Colonic mucosa (tissue), 4 donors: ENCODE measurements around the gene ERFL. TPM values are rescaled to one million over a fixed set of nuclear protein-coding genes. Genes with fewer than 3 reads are reported as not detected.

Experiments
- DNase-seq: peaks from one replicate; pipeline ENCODE4 v3.0.0-alpha.2; 2020
- H3K27ac ChIP-seq: fragments of 200-600 bp; one replicate; pipeline ENCODE4 v1.8.0; 2021
- H3K27me3 ChIP-seq: fragments of 200-600 bp; one replicate; pipeline ENCODE4 v1.8.0; 2021
- H3K36me3 ChIP-seq: fragments of 200-600 bp; one replicate; pipeline ENCODE4 v1.8.0; 2021
- H3K4me1 ChIP-seq: fragments of 200-600 bp; one replicate; pipeline ENCODE4 v1.8.0; 2021; ENCODE audit warnings: mild to moderate bottlenecking
- H3K4me3 ChIP-seq: fragments of 200-600 bp; one replicate; pipeline ENCODE4 v1.8.0; 2021
- H3K9ac ChIP-seq, 2 donors: one replicate each; pipeline ENCODE4 v1.7.0; 2013; ENCODE audit warnings: control low read depth in 2 of 2, low read depth in 2 of 2, low read length in 2 of 2
- H3K9me3 ChIP-seq: fragments of 200-600 bp; one replicate; pipeline ENCODE4 v1.8.0; 2021
- CTCF ChIP-seq: fragments of 200-600 bp; IDR thresholded peaks from one replicate; pipeline ENCODE4 v1.8.0; 2022; ENCODE audit warnings: antibody characterized with exemption, mild to moderate bottlenecking
- intact Hi-C: fragments of 100-400 bp; cut with DNase I; formaldehyde crosslinking; loops from one replicate; pipeline ENCODE4 v1.14.1; 2022
- total RNA-seq, 2 donors: library from RNA; stranded (reverse); fragmentation: NEBNext Ultra II Directional in 1 of 2; extraction: Animal tissue kit (Norgen Biotek cat#: 25700) in 1 of 2; gene quantifications; one replicate each; pipeline ENCODE4 v1.2.1, GENCODE V29; 2021
- donor health status: healthy.
- donor health status: DM: no; HTN: no; CAD: no.
- donor health status: DM: no; HTN: no; CAD: no.

The ERFL gene
- total RNA-seq, 2 donors from 2014 or later = 0.42 to 0.47 TPM

GRCh38 chr19:41951686-41952172 lies 23.5 kb upstream of the ERFL start:
- H3K9me3 ChIP-seq = no peaks in the 10 kb centered on the region
- H3K36me3 ChIP-seq = no peaks in the 10 kb centered on the region
- no peaks in the 10 kb centered on the region for H3K27me3 ChIP-seq
- no peak overlapping the region for H3K4me3 ChIP-seq
- peak; percentile 91 for DNase-seq
- intact Hi-C loops = loop anchor here (5.0 kb wide), 1 partner anchor 79 kb away; no protein-coding TSS in a partner anchor
- TF ChIP-seq CTCF = peak; percentile 99
- H3K9ac ChIP-seq = no peak overlapping the region
- H3K4me1 ChIP-seq = no peaks in the 10 kb centered on the region
- no peak overlapping the region for H3K27ac ChIP-seq

- no peaks in the 10 kb centered on the region for H3K4me1 ChIP-seq
- H3K9ac ChIP-seq = no peak overlapping the region
- H3K27ac ChIP-seq = no peak overlapping the region
- no peaks in the 10 kb centered on the region for H3K9me3 ChIP-seq
- no peaks in the 10 kb centered on the region for H3K27me3 ChIP-seq
- H3K4me3 ChIP-seq = no peak overlapping the region
- DNase-seq = no peak
- no peaks in the 10 kb centered on the region for H3K36me3 ChIP-seq
- TF ChIP-seq CTCF = no peak
- intact Hi-C loops = no loop called here
Observed at GRCh38 chr19:41947091-41947490, 18.8 kb upstream of the ERFL start.

GRCh38 chr19:41945135-41945766 lies 17.0 kb upstream of the ERFL start:
- H3K4me1 ChIP-seq = no peaks in the 10 kb centered on the region
- peak; percentile 39 for DNase-seq
- H3K27me3 ChIP-seq = peaks cover 4% of the 10 kb centered on the region
- intact Hi-C loops = no loop called here
- H3K9ac ChIP-seq = no peak overlapping the region
- no peaks in the 10 kb centered on the region for H3K36me3 ChIP-seq
- TF ChIP-seq CTCF = no peak
- H3K9me3 ChIP-seq = no peaks in the 10 kb centered on the region
- no peak overlapping the region for H3K4me3 ChIP-seq
- H3K27ac ChIP-seq = no peak overlapping the region

- no peak for TF ChIP-seq CTCF
- DNase-seq = no peak
- H3K27me3 ChIP-seq = peaks cover 4% of the 10 kb centered on the region
- H3K36me3 ChIP-seq = no peaks in the 10 kb centered on the region
- intact Hi-C loops = no loop called here
- H3K9me3 ChIP-seq = no peaks in the 10 kb centered on the region
- H3K27ac ChIP-seq = no peak overlapping the region
- no peak overlapping the region for H3K9ac ChIP-seq
- H3K4me3 ChIP-seq = no peak overlapping the region
- no peaks in the 10 kb centered on the region for H3K4me1 ChIP-seq
Observed at GRCh38 chr19:41944336-41944735, 16.1 kb upstream of the ERFL start.

GRCh38 chr19:41941410-41942202 lies 13.4 kb upstream of the ERFL start:
- Histone ChIP-seq H3K27me3 (peaks cover 4% of the 10 kb centered on the region), H3K9me3 (no peaks in the 10 kb centered on the region), H3K27ac (no peak overlapping the region), H3K36me3 (no peaks in the 10 kb centered on the region), H3K4me1 (no peaks in the 10 kb centered on the region), H3K9ac (peak overlapping the region in 1 of 2 donors; percentile 78), H3K4me3 (no peak overlapping the region)
- no peak for DNase-seq
- intact Hi-C loops = no loop called here
- no peak for TF ChIP-seq CTCF
